Measurements from ENCODE around the gene TMC6. TPM values are rescaled to one million over a fixed set of nuclear protein-coding genes. Genes with fewer than 3 reads are reported as not detected.

Gene TMC6
- total RNA-seq, 4 donors from 2014 or later, result 0.27 to 4.9 (median 2.6) TPM

DNA sequence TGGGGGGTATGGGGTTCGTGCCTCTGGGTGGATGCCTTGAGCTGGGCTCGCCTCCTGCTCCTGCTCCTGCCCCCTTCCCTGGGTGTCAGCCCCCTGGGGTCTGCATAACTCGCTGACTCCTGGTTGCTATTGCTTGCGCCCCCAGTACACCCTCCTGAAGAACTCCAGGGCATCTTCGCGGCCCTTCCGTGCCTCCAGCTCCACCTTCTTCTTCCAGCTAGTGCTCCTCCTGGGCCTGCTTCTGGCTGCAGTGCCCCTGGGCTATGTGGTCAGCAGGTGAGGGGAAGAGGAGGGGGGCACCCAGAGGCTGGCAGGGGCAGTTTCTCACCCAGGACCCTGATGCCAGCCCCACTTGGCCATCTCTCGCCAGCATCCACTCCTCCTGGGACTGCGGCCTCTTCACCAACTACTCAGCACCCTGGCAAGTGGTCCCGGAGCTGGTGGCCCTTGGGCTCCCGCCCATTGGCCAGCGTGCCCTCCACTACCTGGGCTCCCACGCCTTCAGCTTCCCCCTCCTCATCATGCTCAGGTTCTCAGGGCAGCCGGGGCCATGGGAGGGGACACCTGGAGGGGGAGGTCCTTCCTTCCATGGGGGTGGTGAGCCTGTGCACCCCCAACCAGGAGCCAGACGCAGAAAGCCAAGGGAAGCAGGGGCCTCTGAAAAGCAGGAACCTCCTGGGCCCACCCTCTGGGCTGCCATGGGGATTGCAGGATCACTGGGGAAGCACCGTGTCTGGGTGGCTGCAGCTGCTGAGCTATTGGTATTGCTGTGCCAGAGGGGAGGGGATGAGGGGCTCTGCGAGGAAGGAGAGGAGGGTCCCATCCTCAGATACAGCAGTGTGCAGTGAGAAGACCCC lies 9.9 kb upstream of the TMC6 start:
- in situ Hi-C loops (cut with MboI; ENCODE audit: low sequenced_read_pairs in 4 of 4), result no loop called here
- DNase-seq (no peak), ATAC-seq (no peak)
- no peak overlapping the region for H3K4me3 ChIP-seq
- intact Hi-C loops (cut with DNase I; ENCODE audit: low total_unique reads), result no loop called here
- peaks cover 0 to 8% of the 10 kb centered on the region in 2 donors for H3K4me1 ChIP-seq
- H3K36me3 ChIP-seq, result no peaks in the 10 kb centered on the region
- H3K9me3 ChIP-seq, result no peaks in the 10 kb centered on the region
- H3K27me3 ChIP-seq, result no peaks in the 10 kb centered on the region
- H3K27ac ChIP-seq, result no peak overlapping the region
- TF ChIP-seq POLR2A (IDR thresholded peaks at IDR 0.05) (no peak), CTCF (IDR thresholded peaks at IDR 0.05 in 4 of 5, conservative IDR thresholded peaks at IDR 0.05 in 1 of 5) (no peak)

GRCh38 chr17:78137392-78138203 lies 9.0 kb upstream of the TMC6 start:
- DNase-seq, result no peak

GRCh38 chr17:78135858-78136500 lies 7.4 kb upstream of the TMC6 start:
- H3K4me3 ChIP-seq, result no peak overlapping the region
- TF ChIP-seq POLR2A (IDR thresholded peaks at IDR 0.05) (no peak), CTCF (IDR thresholded peaks at IDR 0.05 in 4 of 5, conservative IDR thresholded peaks at IDR 0.05 in 1 of 5) (no peak)
- intact Hi-C loops (cut with DNase I; ENCODE audit: low total_unique reads), result loop anchor here (2.0 kb wide), 1 partner anchor 23 kb away; no protein-coding TSS in a partner anchor
- no peaks in the 10 kb centered on the region for H3K9me3 ChIP-seq
- DNase-seq (no peak), ATAC-seq (no peak)
- peaks cover 0 to 10% of the 10 kb centered on the region in 2 donors for H3K4me1 ChIP-seq
- peaks cover 4 to 16% (median 12%) of the 10 kb centered on the region in 3 donors for H3K27me3 ChIP-seq
- in situ Hi-C loops (cut with MboI; ENCODE audit: low sequenced_read_pairs in 4 of 4), result no loop called here
- no peak overlapping the region for H3K27ac ChIP-seq
- H3K36me3 ChIP-seq, result no peaks in the 10 kb centered on the region

More at GRCh38 chr17:78137392-78138203, 9.0 kb upstream of the TMC6 start:
- TF ChIP-seq POLR2A (IDR thresholded peaks at IDR 0.05) (no peak), CTCF (IDR thresholded peaks at IDR 0.05 in 4 of 5, conservative IDR thresholded peaks at IDR 0.05 in 1 of 5) (peak in 1 of 5 experiments; percentile 13)
- H3K4me3 ChIP-seq, result no peak overlapping the region
- ATAC-seq, result no peak
- H3K9me3 ChIP-seq, result no peaks in the 10 kb centered on the region
- peaks cover 0 to 5% of the 10 kb centered on the region in 2 donors for H3K4me1 ChIP-seq
- no peaks in the 10 kb centered on the region for H3K27me3 ChIP-seq
- H3K27ac ChIP-seq, result no peak overlapping the region
- in situ Hi-C loops (cut with MboI; ENCODE audit: low sequenced_read_pairs in 4 of 4), result no loop called here
- intact Hi-C loops (cut with DNase I; ENCODE audit: low total_unique reads), result no loop called here
- no peaks in the 10 kb centered on the region for H3K36me3 ChIP-seq

GRCh38 chr17:78134899-78135385 lies 6.4 kb upstream of the TMC6 start:
- Histone ChIP-seq H3K36me3 (no peaks in the 10 kb centered on the region), H3K9me3 (no peaks in the 10 kb centered on the region), H3K4me3 (no peak overlapping the region), H3K4me1 (peaks cover 0 to 7% of the 10 kb centered on the region in 2 donors), H3K27me3 (peaks cover 7 to 23% (median 22%) of the 10 kb centered on the region in 3 donors), H3K27ac (no peak overlapping the region)
- in situ Hi-C loops (cut with MboI; ENCODE audit: low sequenced_read_pairs in 4 of 4) (no loop called here), intact Hi-C loops (cut with DNase I; ENCODE audit: low total_unique reads) (loop anchor here (2.0 kb wide), 1 partner anchor 22 kb away; no protein-coding TSS in a partner anchor)
- DNase-seq, result no peak
- no peak for TF ChIP-seq CTCF (IDR thresholded peaks at IDR 0.05 in 4 of 5, conservative IDR thresholded peaks at IDR 0.05 in 1 of 5)
- no peak for TF ChIP-seq POLR2A (IDR thresholded peaks at IDR 0.05)
- no peak for ATAC-seq
